ENCODE data around the gene FRMPD4.

The FRMPD4 gene

DNA sequence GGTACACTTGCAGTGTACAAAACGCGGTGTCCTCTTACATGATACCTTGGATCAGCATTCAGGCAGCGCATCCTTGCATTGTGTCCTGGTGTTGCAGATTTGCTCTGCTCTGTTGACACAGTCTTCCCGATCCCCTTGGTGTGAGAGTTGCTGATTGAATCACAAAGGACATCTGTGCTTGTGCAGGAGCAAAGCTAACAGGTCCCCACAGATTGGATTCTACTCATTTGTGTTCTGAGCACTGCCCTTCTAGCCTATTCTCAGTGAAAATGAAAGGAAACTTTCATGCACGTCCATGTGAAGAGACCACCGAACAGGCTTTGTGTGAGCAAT is 171.4 kb downstream of the FRMPD4 start:
- H3K9me3 ChIP-seq (ENCODE audit: control insufficient read depth, low read length), result no peaks in the 10 kb centered on the region
- no peak overlapping the region for H3K4me3 ChIP-seq (ENCODE audit: low read length)
- no peak overlapping the region for H3K9ac ChIP-seq (ENCODE audit: low read length)
- H3K4me1 ChIP-seq (ENCODE audit: control insufficient read depth, insufficient read depth, low read length), result no peaks in the 10 kb centered on the region
- H3K27me3 ChIP-seq (ENCODE audit: control insufficient read depth, insufficient read depth, low read length), result no peaks in the 10 kb centered on the region
- no peaks in the 10 kb centered on the region for H3K36me3 ChIP-seq (ENCODE audit: control insufficient read depth, insufficient read depth, low read length)

DNA sequence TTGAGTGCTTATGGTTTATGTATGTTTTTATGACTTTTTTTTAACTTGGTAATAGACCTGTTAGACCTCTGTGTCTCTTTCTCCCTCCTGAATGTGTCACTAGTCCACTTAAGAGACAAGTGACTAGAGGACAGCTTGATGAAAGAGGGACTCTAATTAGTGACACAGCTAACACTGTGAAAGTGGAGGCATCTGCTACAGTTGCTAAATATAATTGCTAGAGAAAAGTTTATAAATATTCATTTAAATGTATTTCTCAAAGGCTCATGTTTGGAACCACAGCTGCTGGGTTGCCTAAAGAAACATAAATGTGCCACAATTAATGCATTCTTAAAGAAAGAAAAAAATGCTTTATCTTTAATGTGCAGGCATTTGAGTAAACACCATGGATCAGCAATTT is 176.4 kb downstream of the FRMPD4 start:
- Histone ChIP-seq H3K4me1 (ENCODE audit: control insufficient read depth, insufficient read depth, low read length) (no peaks in the 10 kb centered on the region), H3K9ac (ENCODE audit: low read length) (no peak overlapping the region), H3K36me3 (ENCODE audit: control insufficient read depth, insufficient read depth, low read length) (no peaks in the 10 kb centered on the region), H3K27me3 (ENCODE audit: control insufficient read depth, insufficient read depth, low read length) (no peaks in the 10 kb centered on the region), H3K4me3 (ENCODE audit: low read length) (no peak overlapping the region), H3K9me3 (ENCODE audit: control insufficient read depth, low read length) (no peaks in the 10 kb centered on the region)

DNA sequence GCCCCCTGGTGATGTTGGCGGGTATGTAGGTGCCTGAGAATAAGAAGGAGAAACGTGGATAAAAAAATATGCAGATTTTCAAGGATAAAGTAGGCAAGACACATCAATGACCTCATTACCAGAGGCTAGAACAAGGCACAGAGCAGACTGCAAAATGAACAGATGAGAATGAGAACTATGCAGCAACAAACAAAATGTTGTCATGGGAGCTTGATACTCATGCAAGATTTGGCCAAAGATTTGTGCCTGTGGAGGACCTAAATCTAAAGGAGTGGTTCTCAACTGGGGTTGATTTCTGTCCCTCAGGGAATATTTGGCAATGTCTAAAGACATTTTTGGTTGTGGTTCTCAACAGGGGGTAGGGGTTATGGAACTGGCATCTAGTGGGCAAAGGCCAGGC is 177.3 kb downstream of the FRMPD4 start:
- no peaks in the 10 kb centered on the region for H3K4me1 ChIP-seq (ENCODE audit: control insufficient read depth, insufficient read depth, low read length)
- no peak overlapping the region for H3K9ac ChIP-seq (ENCODE audit: low read length)
- no peak overlapping the region for H3K4me3 ChIP-seq (ENCODE audit: low read length)
- no peaks in the 10 kb centered on the region for H3K9me3 ChIP-seq (ENCODE audit: control insufficient read depth, low read length)
- no peaks in the 10 kb centered on the region for H3K36me3 ChIP-seq (ENCODE audit: control insufficient read depth, insufficient read depth, low read length)
- H3K27me3 ChIP-seq (ENCODE audit: control insufficient read depth, insufficient read depth, low read length), result no peaks in the 10 kb centered on the region

DNA sequence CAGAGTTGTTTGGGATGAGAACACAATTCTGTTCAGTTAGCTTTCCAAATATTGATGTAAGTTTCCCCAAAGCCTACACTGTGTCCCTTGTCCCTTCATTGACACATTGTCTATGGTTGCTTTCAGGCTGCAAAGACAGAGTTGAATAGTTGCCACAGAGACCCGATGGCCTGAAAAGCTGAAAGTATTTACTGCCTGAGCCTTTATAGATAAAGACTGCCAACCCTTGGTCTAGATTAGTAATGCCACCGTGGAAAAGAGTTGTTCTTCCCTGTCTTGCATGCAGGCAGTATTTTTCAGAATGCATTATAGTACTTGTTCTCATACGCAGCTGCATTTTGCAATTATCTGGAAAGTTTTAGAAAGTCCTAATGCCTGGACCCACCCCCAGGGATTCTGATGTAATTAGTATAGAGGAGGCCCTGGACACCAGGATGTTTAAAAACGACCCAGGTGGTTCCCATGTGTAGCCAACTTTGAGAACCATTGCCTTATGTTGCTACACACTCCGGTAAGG is 180.8 kb downstream of the FRMPD4 start:
- Histone ChIP-seq H3K4me1 (ENCODE audit: control insufficient read depth, insufficient read depth, low read length) (no peaks in the 10 kb centered on the region), H3K9ac (ENCODE audit: low read length) (no peak overlapping the region), H3K9me3 (ENCODE audit: control insufficient read depth, low read length) (no peaks in the 10 kb centered on the region), H3K27me3 (ENCODE audit: control insufficient read depth, insufficient read depth, low read length) (no peaks in the 10 kb centered on the region), H3K36me3 (ENCODE audit: control insufficient read depth, insufficient read depth, low read length) (no peaks in the 10 kb centered on the region), H3K4me3 (ENCODE audit: low read length) (no peak overlapping the region)

DNA sequence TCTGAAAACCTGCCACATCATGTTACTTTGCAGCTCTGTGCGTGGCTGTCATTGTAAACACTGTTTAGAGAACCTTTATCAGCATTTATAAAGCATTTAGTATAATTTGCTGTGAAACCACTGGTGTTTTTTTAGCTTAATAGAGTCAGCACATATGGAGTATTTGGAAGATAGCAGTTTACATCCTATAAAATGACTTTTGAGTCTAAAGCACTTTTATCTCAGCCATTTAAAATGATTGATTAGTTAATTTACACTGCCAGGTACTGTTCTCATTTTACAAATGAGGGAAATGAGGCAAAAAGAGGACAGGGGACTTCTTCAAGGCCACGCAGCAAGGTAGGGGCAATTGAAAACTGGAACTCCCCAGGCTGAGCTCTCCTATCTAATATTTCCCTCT is 181.7 kb downstream of the FRMPD4 start:
- Histone ChIP-seq H3K27me3 (ENCODE audit: control insufficient read depth, insufficient read depth, low read length) (no peaks in the 10 kb centered on the region), H3K4me3 (ENCODE audit: low read length) (no peak overlapping the region), H3K9ac (ENCODE audit: low read length) (no peak overlapping the region), H3K4me1 (ENCODE audit: control insufficient read depth, insufficient read depth, low read length) (no peaks in the 10 kb centered on the region), H3K36me3 (ENCODE audit: control insufficient read depth, insufficient read depth, low read length) (no peaks in the 10 kb centered on the region), H3K9me3 (ENCODE audit: control insufficient read depth, low read length) (no peaks in the 10 kb centered on the region)

DNA sequence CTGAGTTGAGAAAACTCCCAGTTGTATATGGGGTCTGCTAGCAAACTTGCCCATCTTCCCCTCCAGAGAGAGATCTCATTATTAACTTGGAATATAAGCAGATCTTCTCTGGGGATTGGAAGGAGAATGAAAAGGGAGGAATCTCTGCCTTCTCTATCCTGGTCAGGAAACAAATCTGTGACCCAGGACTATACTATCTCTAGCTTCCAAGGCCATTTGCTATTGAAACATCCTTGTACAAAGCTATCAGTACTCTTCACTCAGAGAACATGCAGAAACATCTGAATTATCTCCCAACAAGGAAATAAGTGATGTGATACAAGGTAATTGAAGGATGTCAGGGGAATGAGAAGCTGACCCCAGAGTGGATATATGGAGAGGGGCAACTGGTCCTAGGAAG is 183.8 kb downstream of the FRMPD4 start:
- H3K27me3 ChIP-seq (ENCODE audit: control insufficient read depth, insufficient read depth, low read length), result no peaks in the 10 kb centered on the region
- H3K4me3 ChIP-seq (ENCODE audit: low read length), result no peak overlapping the region
- no peaks in the 10 kb centered on the region for H3K36me3 ChIP-seq (ENCODE audit: control insufficient read depth, insufficient read depth, low read length)
- H3K9ac ChIP-seq (ENCODE audit: low read length), result no peak overlapping the region
- H3K4me1 ChIP-seq (ENCODE audit: control insufficient read depth, insufficient read depth, low read length), result no peaks in the 10 kb centered on the region
- H3K9me3 ChIP-seq (ENCODE audit: control insufficient read depth, low read length), result no peaks in the 10 kb centered on the region

DNA sequence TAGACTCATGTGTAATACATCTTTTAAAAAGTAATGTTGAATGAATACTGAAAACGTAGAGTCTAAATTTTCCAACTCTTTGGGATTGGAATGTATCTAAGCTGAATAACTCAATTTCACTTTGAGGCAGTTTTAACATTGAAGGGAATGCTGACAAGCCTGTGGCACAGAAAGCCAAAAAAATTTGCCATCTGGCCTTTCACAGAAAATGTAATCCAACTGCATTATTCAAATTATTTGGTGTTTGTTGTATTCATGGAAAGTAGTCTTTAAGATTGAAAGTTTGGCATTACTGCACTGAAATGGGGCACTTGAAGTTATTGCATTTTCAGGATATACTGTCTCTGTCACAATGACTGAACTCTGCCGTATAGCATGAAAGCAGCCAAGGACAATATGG is 186.9 kb downstream of the FRMPD4 start:
- no peak overlapping the region for H3K4me3 ChIP-seq (ENCODE audit: low read length)
- H3K9me3 ChIP-seq (ENCODE audit: control insufficient read depth, low read length), result no peaks in the 10 kb centered on the region
- H3K9ac ChIP-seq (ENCODE audit: low read length), result no peak overlapping the region
- no peaks in the 10 kb centered on the region for H3K36me3 ChIP-seq (ENCODE audit: control insufficient read depth, insufficient read depth, low read length)
- H3K27me3 ChIP-seq (ENCODE audit: control insufficient read depth, insufficient read depth, low read length), result no peaks in the 10 kb centered on the region
- H3K4me1 ChIP-seq (ENCODE audit: control insufficient read depth, insufficient read depth, low read length), result no peaks in the 10 kb centered on the region

DNA sequence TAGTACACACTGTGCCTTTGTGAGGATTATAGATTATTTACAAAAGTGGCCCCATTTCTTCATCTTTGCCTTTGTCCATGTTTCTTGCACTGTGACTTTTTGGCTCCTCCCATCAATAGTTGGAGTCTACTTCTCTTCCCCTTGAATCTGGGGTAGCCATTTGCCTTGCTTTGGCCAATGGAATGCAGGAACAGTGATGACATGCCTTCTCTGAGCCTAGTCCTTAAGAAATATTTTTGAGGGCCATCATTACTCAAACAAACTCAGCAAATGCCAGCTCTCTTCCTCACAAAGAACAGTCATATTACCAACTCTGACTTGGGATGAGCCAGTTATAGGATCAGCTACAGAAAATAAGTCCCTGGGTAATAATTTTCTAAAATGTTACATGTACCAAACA is 189.6 kb downstream of the FRMPD4 start:
- Histone ChIP-seq H3K4me1 (ENCODE audit: control insufficient read depth, insufficient read depth, low read length) (no peaks in the 10 kb centered on the region), H3K9me3 (ENCODE audit: control insufficient read depth, low read length) (no peaks in the 10 kb centered on the region), H3K4me3 (ENCODE audit: low read length) (no peak overlapping the region), H3K9ac (ENCODE audit: low read length) (no peak overlapping the region), H3K27me3 (ENCODE audit: control insufficient read depth, insufficient read depth, low read length) (no peaks in the 10 kb centered on the region), H3K36me3 (ENCODE audit: control insufficient read depth, insufficient read depth, low read length) (no peaks in the 10 kb centered on the region)

DNA sequence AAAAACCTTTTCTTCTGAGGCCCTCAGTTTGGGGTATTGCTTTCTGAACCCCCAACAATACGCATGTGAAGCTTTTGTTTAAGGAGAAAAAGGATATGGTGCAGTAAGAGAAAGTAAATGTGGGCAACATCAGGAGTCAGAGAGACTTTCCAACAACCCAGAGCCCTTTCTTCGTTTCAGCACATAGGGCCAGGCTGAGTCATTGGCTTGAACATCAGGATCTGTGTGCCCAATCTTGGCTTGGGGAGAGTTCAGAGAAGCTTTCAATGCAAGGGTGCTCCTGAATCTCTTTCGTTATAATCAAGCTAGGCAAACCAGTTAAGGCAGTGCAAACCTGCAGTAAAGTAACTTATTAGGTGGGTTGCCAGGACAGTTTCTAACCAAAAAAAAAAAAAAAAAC is 191.2 kb downstream of the FRMPD4 start:
- H3K4me1 ChIP-seq (ENCODE audit: control insufficient read depth, insufficient read depth, low read length), result no peaks in the 10 kb centered on the region
- H3K9ac ChIP-seq (ENCODE audit: low read length), result no peak overlapping the region
- no peaks in the 10 kb centered on the region for H3K9me3 ChIP-seq (ENCODE audit: control insufficient read depth, low read length)
- no peaks in the 10 kb centered on the region for H3K27me3 ChIP-seq (ENCODE audit: control insufficient read depth, insufficient read depth, low read length)
- no peak overlapping the region for H3K4me3 ChIP-seq (ENCODE audit: low read length)
- no peaks in the 10 kb centered on the region for H3K36me3 ChIP-seq (ENCODE audit: control insufficient read depth, insufficient read depth, low read length)

DNA sequence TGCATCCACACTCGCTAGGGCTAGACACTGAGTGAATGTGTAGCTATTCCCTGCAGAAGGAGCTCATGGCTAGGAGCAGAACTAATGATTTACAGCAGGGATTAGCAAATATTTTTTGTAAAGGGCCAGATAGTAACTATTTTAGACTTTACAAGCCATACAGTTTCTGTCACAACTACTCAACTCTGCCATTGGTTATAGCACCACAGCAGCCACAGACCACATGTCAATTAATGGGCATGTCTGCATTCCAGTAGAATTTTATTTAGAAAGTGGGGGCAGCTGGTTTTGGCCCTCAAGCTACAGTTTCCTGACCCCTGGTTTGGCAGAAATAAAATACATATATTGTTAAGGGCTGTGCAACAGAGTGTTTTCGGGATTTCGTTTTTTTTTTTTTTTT is 192.6 kb downstream of the FRMPD4 start:
- Histone ChIP-seq H3K27me3 (ENCODE audit: control insufficient read depth, insufficient read depth, low read length) (no peaks in the 10 kb centered on the region), H3K36me3 (ENCODE audit: control insufficient read depth, insufficient read depth, low read length) (no peaks in the 10 kb centered on the region), H3K4me1 (ENCODE audit: control insufficient read depth, insufficient read depth, low read length) (no peaks in the 10 kb centered on the region), H3K9me3 (ENCODE audit: control insufficient read depth, low read length) (no peaks in the 10 kb centered on the region), H3K9ac (ENCODE audit: low read length) (no peak overlapping the region), H3K4me3 (ENCODE audit: low read length) (no peak overlapping the region)

DNA sequence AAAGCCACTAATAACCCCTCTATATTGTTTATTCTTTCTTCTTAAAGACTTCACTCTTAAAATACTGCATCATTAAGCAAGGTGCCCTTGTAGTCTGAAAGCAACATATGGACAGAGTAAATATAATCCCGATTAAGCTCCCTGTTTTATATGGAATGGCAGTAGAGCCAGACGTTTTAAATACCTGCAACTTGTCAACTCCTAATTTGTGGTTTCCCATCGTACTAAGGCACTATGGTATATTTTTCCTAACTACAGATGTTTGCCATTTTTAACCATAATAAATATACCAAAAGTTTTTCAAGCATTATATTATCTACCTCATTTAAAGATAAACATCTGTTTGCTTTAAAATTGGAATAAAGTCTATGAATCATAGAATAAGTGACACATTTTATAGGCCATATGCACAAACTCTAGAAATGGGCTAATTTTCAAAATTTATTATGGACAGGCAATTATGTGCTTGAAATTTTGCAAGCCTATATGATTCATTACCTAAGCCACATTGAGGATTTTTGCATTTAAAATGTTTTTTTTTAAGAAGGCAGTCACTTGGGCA is 194.6 kb downstream of the FRMPD4 start:
- H3K9me3 ChIP-seq (ENCODE audit: control insufficient read depth, low read length), result no peaks in the 10 kb centered on the region
- H3K4me1 ChIP-seq (ENCODE audit: control insufficient read depth, insufficient read depth, low read length), result no peaks in the 10 kb centered on the region
- H3K27me3 ChIP-seq (ENCODE audit: control insufficient read depth, insufficient read depth, low read length), result no peaks in the 10 kb centered on the region
- H3K36me3 ChIP-seq (ENCODE audit: control insufficient read depth, insufficient read depth, low read length), result no peaks in the 10 kb centered on the region
- no peak overlapping the region for H3K9ac ChIP-seq (ENCODE audit: low read length)
- H3K4me3 ChIP-seq (ENCODE audit: low read length), result no peak overlapping the region

DNA sequence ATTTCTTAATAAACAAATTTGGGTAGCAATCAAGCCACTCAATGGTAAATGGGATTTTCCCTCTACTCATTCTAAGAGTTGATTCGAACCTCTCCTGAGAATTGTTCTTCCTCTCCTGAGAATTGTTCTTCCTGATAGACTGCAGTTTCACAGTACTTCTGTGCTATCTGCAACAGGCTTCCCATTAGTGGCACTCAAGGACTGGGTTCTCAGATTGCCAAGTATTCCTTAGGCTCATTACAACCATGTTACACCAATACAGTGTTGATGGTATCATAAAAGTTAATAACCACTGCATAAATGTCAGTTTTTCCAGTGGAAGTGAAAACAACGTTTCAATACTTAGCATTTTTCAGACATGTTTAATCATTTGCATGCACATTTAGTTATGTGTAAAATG is 201.6 kb downstream of the FRMPD4 start:
- H3K9ac ChIP-seq (ENCODE audit: low read length), result no peak overlapping the region
- no peaks in the 10 kb centered on the region for H3K4me1 ChIP-seq (ENCODE audit: control insufficient read depth, insufficient read depth, low read length)
- no peaks in the 10 kb centered on the region for H3K9me3 ChIP-seq (ENCODE audit: control insufficient read depth, low read length)
- no peaks in the 10 kb centered on the region for H3K27me3 ChIP-seq (ENCODE audit: control insufficient read depth, insufficient read depth, low read length)
- no peaks in the 10 kb centered on the region for H3K36me3 ChIP-seq (ENCODE audit: control insufficient read depth, insufficient read depth, low read length)
- no peak overlapping the region for H3K4me3 ChIP-seq (ENCODE audit: low read length)

DNA sequence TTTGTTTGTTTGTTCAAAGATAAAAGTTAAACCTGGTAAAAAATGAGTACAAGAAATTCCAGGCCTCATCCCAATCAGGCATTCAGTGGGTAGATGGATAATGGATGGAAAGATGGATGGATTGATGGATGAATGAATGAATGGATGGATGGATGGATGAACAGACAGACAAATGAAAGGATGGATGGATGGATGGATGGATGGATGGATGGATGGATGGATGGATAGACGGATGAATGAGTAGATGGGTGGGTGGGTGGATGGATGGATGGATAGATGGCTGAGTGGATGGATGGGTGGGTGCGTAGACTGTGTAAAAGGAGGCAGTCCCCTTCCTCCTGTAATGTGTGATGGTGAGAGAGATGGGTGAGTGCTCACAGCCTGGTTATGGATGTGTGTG is 206.7 kb downstream of the FRMPD4 start:
- no peaks in the 10 kb centered on the region for H3K9me3 ChIP-seq (ENCODE audit: control insufficient read depth, low read length)
- no peaks in the 10 kb centered on the region for H3K36me3 ChIP-seq (ENCODE audit: control insufficient read depth, insufficient read depth, low read length)

More for the DNA sequence above, 206.7 kb downstream of the FRMPD4 start:
- Histone ChIP-seq H3K27me3 (ENCODE audit: control insufficient read depth, insufficient read depth, low read length) (no peaks in the 10 kb centered on the region), H3K9ac (ENCODE audit: low read length) (no peak overlapping the region), H3K4me3 (ENCODE audit: low read length) (no peak overlapping the region), H3K4me1 (ENCODE audit: control insufficient read depth, insufficient read depth, low read length) (no peaks in the 10 kb centered on the region)
